Thyroid gland (tissue), 4 donors: Measurements from ENCODE around the gene DYNC1I1.

ENCODE experiments used
- CTCF ChIP-seq, 6 experiments: fragments of 200-600 bp in 3 of 6; fragments of 450-650 bp in 3 of 6; sonication (generic) in 3 of 6; IDR thresholded peaks; one replicate each; pipeline ENCODE4 v1.5.1; 2016 to 2019; ENCODE audit warnings: antibody characterized with exemption in 6 of 6, mild to moderate bottlenecking in 2 of 6, inconsistent platforms in 1 of 6, moderate library complexity in 1 of 6
- POLR2A ChIP-seq, 2 donors: fragments of 450-650 bp; IDR thresholded peaks; one replicate each; pipeline ENCODE4 v1.6.1; 2017; ENCODE audit warnings: antibody characterized with exemption in 2 of 2, mild to moderate bottlenecking in 2 of 2, moderate library complexity in 1 of 2

GRCh38 chr7:96127746-96128145, 355.4 kb downstream of the DYNC1I1 start:
- no peak for TF ChIP-seq CTCF (IDR thresholded peaks at IDR 0.05)
- TF ChIP-seq POLR2A (IDR thresholded peaks at IDR 0.05): no peak
